K562 (cell line): ENCODE measurements around the gene ST6GALNAC2. TPM values are rescaled to one million over a fixed set of nuclear protein-coding genes. Genes with fewer than 3 reads are reported as not detected.
A peak's percentile ranks its signal among the peaks of the same experiment; 100 is the strongest.

Experiments used
- ATAC-seq: fragments of 200-7000 bp; cut with Tn5 transposase; 3 replicates; pipeline ENCODE4 v1.9.1; 2020; ENCODE audit warnings: moderate library complexity
- BruUV-seq: library from RNA; stranded (reverse); fragments of 400-500 nt; replicated peaks from 2 replicates; lab custom pipeline; 2021; lab: Mats Ljungman, UMichigan
- CTCF ChIA-PET: fragments of 300-600 bp; formaldehyde crosslinking; extraction: SDS; loops from one replicate; lab custom pipeline; 2021; ENCODE audit warnings: low intra/inter-chr PET ratio; lab: Yijun Ruan, JAX
- POLR2A ChIA-PET: fragments of 300-600, 350-650 bp; sonication (Branson Sonifier 250); formaldehyde crosslinking; extraction: SDS; loops from one replicate; lab custom pipeline; 2021; ENCODE audit warnings: antibody characterized with exemption, inconsistent platforms; lab: Yijun Ruan, JAX
- DNase-seq, 4 experiments: peaks; one replicate each; pipeline versions ENCODE4 v3.0.0 to v3.0.0-alpha.2; 2011 to 2018; ENCODE audit warnings: low spot score in 3 of 4, mixed read lengths in 3 of 4; ENCODE audit errors: extremely low read depth in 1 of 4
- FAIRE-seq: peaks from 2 replicates; lab custom pipeline; 2011; peaks lifted over from hg19 to GRCh38; lab: Jason Lieb, UNC
- H2AFZ ChIP-seq: 2 replicates; pipeline ENCODE4 v1.6.0; 2011; ENCODE audit warnings: low read depth, low read length, control low read depth, inconsistent platforms
- H3K27ac ChIP-seq: fragments of 200-600 bp; 3 replicates; pipeline ENCODE4 v1.8.0; 2011; ENCODE audit warnings: low read depth, mild to moderate bottlenecking, control low read depth, inconsistent platforms, low read length, moderate library complexity, mixed read lengths; ENCODE audit errors: extremely low read depth
- H3K27me3 ChIP-seq, 2 experiments: fragments of 300-600 bp in 1 of 2; 2 replicates in 1 of 2; 3 replicates in 1 of 2; pipeline versions ENCODE4 v1.6.0 to v1.8.0; 2011; ENCODE audit warnings: inconsistent platforms in 2 of 2, low read length in 2 of 2, mild to moderate bottlenecking in 1 of 2, mixed read lengths in 1 of 2, moderate library complexity in 1 of 2; ENCODE audit not compliant: control insufficient read depth in 2 of 2, insufficient read depth in 2 of 2
- H3K36me3 ChIP-seq: fragments of 300-600 bp; 3 replicates; pipeline ENCODE4 v1.8.0; 2011; ENCODE audit warnings: mild to moderate bottlenecking, low read length, inconsistent platforms; ENCODE audit not compliant: control insufficient read depth, insufficient read depth
- H3K4me1 ChIP-seq, 2 experiments: fragments of 200-600 bp in 1 of 2; replicated peaks in 1 of 2; 2 replicates in 1 of 2; 3 replicates in 1 of 2; pipeline versions ENCODE4 v1.5.1 to v1.8.0; 2011; ENCODE audit warnings: inconsistent platforms in 2 of 2, low read length in 2 of 2, mild to moderate bottlenecking in 1 of 2, mixed read lengths in 1 of 2, moderate library complexity in 1 of 2; ENCODE audit not compliant: control insufficient read depth in 2 of 2, insufficient read depth in 2 of 2
- H3K4me2 ChIP-seq: 2 replicates; pipeline ENCODE4 v1.6.1; 2011; ENCODE audit warnings: low read length, control low read depth, inconsistent platforms, mixed read lengths; ENCODE audit not compliant: insufficient read depth
- H3K4me3 ChIP-seq: fragments of 200-600 bp; sonication (generic), shearing (Covaris generic); 2 replicates; pipeline ENCODE4 v1.5.1; 2016; ENCODE audit warnings: control low read depth, inconsistent platforms
- H3K79me2 ChIP-seq: fragments of 200-600 bp; 3 replicates; pipeline ENCODE4 v1.8.0; 2011; ENCODE audit warnings: low read length, inconsistent platforms; ENCODE audit not compliant: control insufficient read depth, insufficient read depth
- H3K9ac ChIP-seq, 2 experiments: 2 replicates each; pipeline versions ENCODE4 v1.6.0 to v1.6.1; 2011; ENCODE audit warnings: low read depth in 2 of 2, low read length in 2 of 2, control low read depth in 1 of 2, inconsistent platforms in 1 of 2, mild to moderate bottlenecking in 1 of 2, mixed read lengths in 1 of 2; ENCODE audit not compliant: insufficient read depth in 1 of 2
- H3K9me1 ChIP-seq: one replicate; pipeline ENCODE4 v1.6.0; 2011; ENCODE audit warnings: inconsistent platforms, mild to moderate bottlenecking, low read length, moderate library complexity; ENCODE audit not compliant: control insufficient read depth, insufficient read depth
- H3K9me3 ChIP-seq: replicated peaks from 2 replicates; pipeline ENCODE4 v1.5.1; 2011; ENCODE audit warnings: low read depth, low read length, inconsistent platforms; ENCODE audit not compliant: control insufficient read depth, insufficient read depth
- H4K20me1 ChIP-seq: replicated peaks from 2 replicates; pipeline ENCODE4 v1.6.1; 2011; ENCODE audit warnings: low read length, inconsistent platforms, mixed read lengths; ENCODE audit not compliant: control insufficient read depth, insufficient read depth
- BCOR ChIP-seq: fragments of 450-650 bp; IDR thresholded peaks from 2 replicates; pipeline ENCODE4 v1.6.1; 2016
- CSDE1 ChIP-seq, 2 experiments: fragments of 450-650 bp; IDR thresholded peaks; 2 replicates each; pipeline ENCODE4 v1.6.1; 2016; ENCODE audit warnings: mild to moderate bottlenecking in 1 of 2
- DIDO1 ChIP-seq: fragments of 450-650 bp; IDR thresholded peaks from 2 replicates; pipeline ENCODE4 v1.6.1; 2016; ENCODE audit warnings: low read depth, missing biosample characterization, missing genetic modification characterization
- DMBX1 ChIP-seq: fragments of 250-450 bp; sonication (Bioruptor Pico); IDR thresholded peaks from 2 replicates; pipeline ENCODE4 v1.8.0; 2022; ENCODE audit warnings: inconsistent platforms, mild to moderate bottlenecking, moderate library complexity, borderline replicate concordance
- ERF ChIP-seq: fragments of 450-650 bp; formaldehyde crosslinking; IDR thresholded peaks from 2 replicates; pipeline ENCODE4 v1.4.0; 2020; ENCODE audit warnings: mild to moderate bottlenecking, mixed read lengths
- FOSL1 ChIP-seq: fragments of 200-800 bp; sonication (Bioruptor generic); conservative IDR thresholded peaks from 2 replicates; pipeline ENCODE4 v1.6.1; 2016; ENCODE audit warnings: missing genetic modification characterization, missing compliant biosample characterization
- HNRNPUL1 ChIP-seq: fragments of 200-400 bp; formaldehyde crosslinking; IDR thresholded peaks from 2 replicates; pipeline ENCODE4 v1.6.1; 2017; ENCODE audit warnings: low read length
- IRF2 ChIP-seq: sonication (generic); formaldehyde crosslinking; IDR thresholded peaks from 2 replicates; pipeline ENCODE4 v1.8.1; 2022; ENCODE audit warnings: mild to moderate bottlenecking, missing genetic modification reagents
- KLF13 ChIP-seq: fragments of 450-650 bp; IDR thresholded peaks from 2 replicates; pipeline ENCODE4 v1.6.1; 2016; ENCODE audit warnings: missing genetic modification characterization, low read depth, mild to moderate bottlenecking, missing compliant biosample characterization, moderate library complexity, borderline replicate concordance
- NR1H2 ChIP-seq: sonication (generic); formaldehyde crosslinking; IDR thresholded peaks from 2 replicates; pipeline ENCODE4 v1.4.0; 2020; ENCODE audit warnings: mild to moderate bottlenecking, missing genetic modification reagents
- NUFIP1 ChIP-seq: fragments of 450-650 bp; IDR thresholded peaks from 2 replicates; pipeline ENCODE4 v1.6.1; 2018; ENCODE audit not compliant: partially characterized antibody
- POLR2AphosphoS2 ChIP-seq: IDR thresholded peaks from 2 replicates; pipeline ENCODE4 v1.6.1; 2012; ENCODE audit warnings: low read length, improper control_type of control experiment
- RBFOX2 ChIP-seq: fragments of 200-400 bp; formaldehyde crosslinking; IDR thresholded peaks from 2 replicates; pipeline ENCODE4 v1.6.1; 2017; ENCODE audit warnings: low read depth, mild to moderate bottlenecking, low read length, moderate library complexity
- RBM39 ChIP-seq: fragments of 200-400 bp; formaldehyde crosslinking; optimal IDR thresholded peaks from 2 replicates; pipeline ENCODE3; 2018; ENCODE audit warnings: low read depth, low read length
- SIN3B ChIP-seq: fragments of 450-650 bp; IDR thresholded peaks from 2 replicates; pipeline ENCODE4 v1.6.1; 2017; ENCODE audit warnings: low read depth, mild to moderate bottlenecking, moderate library complexity
- TEAD4 ChIP-seq, 2 experiments: sonication (generic) in 1 of 2; formaldehyde crosslinking in 1 of 2; IDR thresholded peaks; 2 replicates each; pipeline versions ENCODE4 v1.6.1 to v1.8.0; 2012 to 2022; ENCODE audit warnings: borderline replicate concordance in 1 of 2, inconsistent platforms in 1 of 2, low read length in 1 of 2, mild to moderate bottlenecking in 1 of 2, missing genetic modification reagents in 1 of 2
- ZNF263 ChIP-seq: sonication (generic); formaldehyde crosslinking; IDR thresholded peaks from 2 replicates; pipeline ENCODE4 v1.8.0; 2022; ENCODE audit warnings: mild to moderate bottlenecking, missing genetic modification reagents, borderline replicate concordance
- ZNF324 ChIP-seq: fragments of 250-450 bp; sonication (Bioruptor Pico); IDR thresholded peaks from 2 replicates; pipeline ENCODE4 v1.4.0; 2020; ENCODE audit warnings: mild to moderate bottlenecking
- ZNF644 ChIP-seq: fragments of 200-800 bp; sonication (Bioruptor generic); IDR thresholded peaks from 2 replicates; pipeline ENCODE4 v1.6.1; 2016; ENCODE audit warnings: low read depth, missing genetic modification characterization, missing compliant biosample characterization
- ZNF780A ChIP-seq: fragments of 250-450 bp; sonication (Bioruptor Pico); IDR thresholded peaks from 2 replicates; pipeline ENCODE4 v1.5.0; 2021; ENCODE audit warnings: mild to moderate bottlenecking
- WGBS: fragments of 100-300 bp; shearing (Covaris generic); methylation state at CpG from one replicate; pipeline ENCODE4 v1.1.6; 2016; ENCODE audit warnings: low coverage, mixed read lengths; ENCODE audit not compliant: insufficient coverage; ENCODE audit errors: missing lambda C conversion rate; 5-methylcytosine and 5-hydroxymethylcytosine counted together
- in situ Hi-C: fragments of 300-500 bp; cut with MboI; formaldehyde crosslinking; loops from 4 replicates; pipeline ENCODE4 v1.15.0; 2018; ENCODE audit warnings: inconsistent platforms, mixed read lengths
- intact Hi-C: fragments of 100-400 bp; cut with micrococcal nuclease; formaldehyde crosslinking; loops from 2 replicates; pipeline ENCODE4 v1.14.2; 2022
- polyA plus RNA-seq, 8 experiments: library from polyadenylated mRNA; depleted of rRNA in 4 of 8; stranded (reverse) in 5 of 8; unstranded in 3 of 8; fragments of >200 nt; fragmentation: Nextera tagmentation in 2 of 8; fragmentation: Illumina TruSeq in 1 of 8; extraction: Ambion mirVana in 2 of 8; extraction: Trizol in 1 of 8; gene quantifications; 2 replicates each; pipeline versions ENCODE4 v1.2.1 to v1.2.3, GENCODE V29; 2011 to 2014; ENCODE audit warnings: inconsistent platforms in 1 of 8, missing spikeins in 1 of 8
- total RNA-seq, 7 experiments: library from RNA; depleted of rRNA in 6 of 7; stranded (reverse); fragments of >200 nt in 6 of 7; fragmentation: Illumina TruSeq in 2 of 7; extraction: Trizol in 2 of 7; gene quantifications; 2 replicates each; pipeline versions ENCODE4 v1.2.1 to v1.2.3, GENCODE V29; 2011 to 2021; ENCODE audit warnings: low replicate concordance in 1 of 7
- TF ChIP-seq, protein P1 (sequence below): IDR thresholded peaks from 3 replicates; pipeline ENCODE4 v1.6.1; 2011; ENCODE audit warnings: borderline replicate concordance, mild to moderate bottlenecking; ENCODE audit not compliant: insufficient read length, insufficient read depth

Gene ST6GALNAC2
- total and polyA plus RNA-seq, 9 of the 15 experiments (the other 6 are each of a cell fraction or from before 2014, with no cell fraction given): 0.18 TPM; not detected in 8

DNA sequence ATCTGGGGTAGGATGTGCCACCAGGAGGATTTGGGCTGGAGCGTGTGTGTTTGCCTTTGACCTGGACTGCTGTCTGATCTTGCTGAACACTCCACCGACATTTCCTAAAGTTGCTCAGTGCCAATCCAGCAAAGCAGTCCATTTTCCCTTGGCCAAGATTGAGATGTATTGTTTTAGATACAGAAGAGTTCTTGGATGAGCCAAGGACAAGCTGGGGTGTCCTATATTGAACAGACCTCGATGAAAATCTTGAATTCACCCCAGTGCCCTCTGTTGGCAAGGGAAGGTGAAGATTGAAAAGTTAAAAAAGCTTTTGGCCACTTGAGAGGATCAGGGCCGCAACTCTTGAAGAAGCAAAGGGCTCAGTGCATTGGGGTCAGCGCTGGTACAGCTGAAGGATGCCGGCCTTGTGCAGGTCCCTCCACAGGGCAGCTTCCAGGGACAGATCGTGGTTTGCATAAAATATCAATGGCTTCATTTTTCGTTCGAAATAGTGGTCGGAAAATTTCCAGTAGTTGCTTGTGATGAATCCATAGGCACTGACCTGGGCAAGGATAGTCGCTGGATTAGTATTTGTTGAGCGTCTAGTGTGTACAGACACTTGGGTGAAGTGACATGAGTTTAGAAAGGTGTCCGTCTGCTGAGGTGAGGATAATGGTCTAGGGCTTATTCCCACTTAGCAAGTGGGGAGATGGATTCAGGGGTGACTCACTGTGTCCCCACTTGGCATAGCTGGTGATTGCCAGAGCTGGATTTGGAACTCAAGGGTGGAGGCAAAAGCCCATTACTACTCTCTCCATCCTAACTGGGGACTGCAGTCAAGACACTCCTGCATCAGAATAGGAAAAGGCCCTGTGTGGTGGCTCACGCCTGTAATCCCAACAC is 19.7 kb downstream of the ST6GALNAC2 start:
- FAIRE-seq (no peak), ATAC-seq (peak; percentile 3; the same call in 1 of the 3 replicates), DNase-seq (peak in 1 of 4 experiments; percentile 21)
- Histone ChIP-seq H3K27ac (no peak overlapping the region), H3K27me3 (no peaks in the 10 kb centered on the region), H4K20me1 (peaks cover 30% of the 10 kb centered on the region), H3K36me3 (peaks cover 48% of the 10 kb centered on the region), H3K9ac (no peak overlapping the region; a peak in 1 of 4 replicates), H3K4me1 (peaks cover 32 to 43% of the 10 kb centered on the region in 2 experiments), H3K4me2 (no peak overlapping the region), H3K4me3 (no peak overlapping the region), H3K9me1 (no peaks in the 10 kb centered on the region), H3K9me3 (no peaks in the 10 kb centered on the region), H3K79me2 (peaks cover 28% of the 10 kb centered on the region), H2AFZ (no peak overlapping the region)
- intact Hi-C loops (no loop called here), in situ Hi-C loops (no loop called here)
- WGBS: 82% methylated on average over 14 of the region's 14 CpGs
- ChIA-PET POLR2A (interaction anchor here (0.6 to 4.1 kb wide), 16 partner anchors 8 to 176 kb away, joined by 3 to 48 read pairs (median 4); partner anchors contain the start of gene ST6GALNAC2), CTCF (no interaction called here)
- no TSS peak for BruUV-seq
- TF ChIP-seq TEAD4 (IDR thresholded peaks at IDR 0.05; ENCODE audit: low read length): no peak
- no peak for TF ChIP-seq TEAD4 (CRISPR knock-in tag; IDR thresholded peaks at IDR 0.05; ENCODE audit: borderline replicate concordance)
- no peak for TF ChIP-seq ERF
- TF ChIP-seq ZNF780A: no peak
- TF ChIP-seq ZNF324 (CRISPR knock-in tag): no peak
- TF ChIP-seq FOSL1 (tag): 0 out of 2 replicates have a peak, but pooled peaks have one; percentile 1
- TF ChIP-seq IRF2 (CRISPR knock-in tag): no peak
- no peak for TF ChIP-seq HNRNPUL1
- peak; percentile 90 for TF ChIP-seq POLR2AphosphoS2
- no peak for TF ChIP-seq ZNF263
- TF ChIP-seq RBM39: peak; percentile 17
- no peak for TF ChIP-seq NR1H2 (CRISPR knock-in tag)
- no peak for TF ChIP-seq SIN3B
- TF ChIP-seq BCOR: no peak
- no peak for TF ChIP-seq CSDE1 (IDR thresholded peaks at IDR 0.05)
- no peak for TF ChIP-seq KLF13 (tag)
- no peak for TF ChIP-seq DIDO1 (tag)
- no peak for TF ChIP-seq ZNF644 (tag)
- TF ChIP-seq, protein P1, sequence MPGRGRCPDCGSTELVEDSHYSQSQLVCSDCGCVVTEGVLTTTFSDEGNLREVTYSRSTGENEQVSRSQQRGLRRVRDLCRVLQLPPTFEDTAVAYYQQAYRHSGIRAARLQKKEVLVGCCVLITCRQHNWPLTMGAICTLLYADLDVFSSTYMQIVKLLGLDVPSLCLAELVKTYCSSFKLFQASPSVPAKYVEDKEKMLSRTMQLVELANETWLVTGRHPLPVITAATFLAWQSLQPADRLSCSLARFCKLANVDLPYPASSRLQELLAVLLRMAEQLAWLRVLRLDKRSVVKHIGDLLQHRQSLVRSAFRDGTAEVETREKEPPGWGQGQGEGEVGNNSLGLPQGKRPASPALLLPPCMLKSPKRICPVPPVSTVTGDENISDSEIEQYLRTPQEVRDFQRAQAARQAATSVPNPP: no peak
- no peak for TF ChIP-seq NUFIP1
- TF ChIP-seq RBFOX2: 0 out of 2 replicates have a peak, but pooled peaks have one; percentile 11
- no peak for TF ChIP-seq DMBX1 (CRISPR knock-in tag)
